IMR-90 (cell line): Measurements from ENCODE around the gene RXFP4. TPM values are rescaled to one million over a fixed set of nuclear protein-coding genes. Genes with fewer than 3 reads are reported as not detected.

Source experiments
- ATAC-seq: fragments of 200-7000 bp; cut with Tn5 transposase; 2 replicates; pipeline ENCODE4 v1.9.1; 2020; ENCODE audit warnings: low read depth, mild to moderate bottlenecking, moderate library complexity
- BruUV-seq: library from RNA; stranded (reverse); fragments of 400-500 nt; replicated peaks from 2 replicates; lab custom pipeline; 2021; lab: Mats Ljungman, UMichigan
- CTCF ChIA-PET: fragments of 300-600 bp; formaldehyde crosslinking; extraction: SDS; loops from one replicate; lab custom pipeline; 2021; ENCODE audit warnings: antibody characterized with exemption; lab: Yijun Ruan, JAX
- POLR2A ChIA-PET: fragments of 300-600 bp; sonication (Branson Sonifier 250); formaldehyde crosslinking; loops from one replicate; lab custom pipeline; 2022; ENCODE audit warnings: antibody characterized with exemption; ENCODE audit not compliant: unreplicated experiment; lab: Charles Lee
- DNase-seq: peaks from one replicate; pipeline ENCODE4 v3.0.0; 2013
- H2AFZ ChIP-seq: replicated peaks from 2 replicates; pipeline ENCODE3; 2013; ENCODE audit warnings: low read length, mild to moderate bottlenecking; ENCODE audit not compliant: poor library complexity
- H2AK5ac ChIP-seq: 2 replicates; pipeline ENCODE4 v1.6.1; 2013; ENCODE audit warnings: low read depth, low read length, inconsistent platforms
- H2AK9ac ChIP-seq: replicated peaks from 2 replicates; pipeline ENCODE3; 2013; ENCODE audit warnings: mild to moderate bottlenecking, low read depth, low read length, moderate library complexity; ENCODE audit not compliant: poor library complexity
- H2BK120ac ChIP-seq: 2 replicates; pipeline ENCODE4 v1.6.1; 2013; ENCODE audit warnings: low read depth, low read length, inconsistent platforms
- H2BK15ac ChIP-seq: 3 replicates; pipeline ENCODE4 v1.6.1; 2013; ENCODE audit warnings: low read depth, low read length, inconsistent platforms
- H2BK20ac ChIP-seq: 2 replicates; pipeline ENCODE4 v1.6.1; 2013; ENCODE audit warnings: low read depth, mild to moderate bottlenecking, inconsistent platforms, low read length, moderate library complexity
- H2BK5ac ChIP-seq: 2 replicates; pipeline ENCODE4 v1.6.1; 2013; ENCODE audit warnings: mild to moderate bottlenecking, low read depth, low read length, inconsistent platforms; ENCODE audit not compliant: poor library complexity, severe bottlenecking
- H3K14ac ChIP-seq: replicated peaks from 2 replicates; pipeline ENCODE4 v1.6.1; 2013; ENCODE audit warnings: low read depth, low read length, inconsistent platforms
- H3K18ac ChIP-seq: 2 replicates; pipeline ENCODE4 v1.6.1; 2013; ENCODE audit warnings: low read depth, low read length, control low read depth
- H3K23ac ChIP-seq: 2 replicates; pipeline ENCODE4 v1.6.1; 2013; ENCODE audit warnings: low read depth, low read length, inconsistent platforms
- H3K27ac ChIP-seq: 2 replicates; pipeline ENCODE4 v1.5.1; 2013; ENCODE audit warnings: mild to moderate bottlenecking, control low read depth, low read length; ENCODE audit not compliant: insufficient read depth
- H3K27me3 ChIP-seq: 2 replicates; pipeline ENCODE4 v1.6.1; 2013; ENCODE audit warnings: low read length; ENCODE audit not compliant: control insufficient read depth, insufficient read depth
- H3K36me3 ChIP-seq: 2 replicates; pipeline ENCODE4 v1.6.1; 2013; ENCODE audit warnings: low read length, mixed read lengths; ENCODE audit not compliant: control insufficient read depth, insufficient read depth
- H3K4ac ChIP-seq: 2 replicates; pipeline ENCODE4 v1.6.1; 2013; ENCODE audit warnings: low read depth, low read length, inconsistent platforms
- H3K4me1 ChIP-seq: 2 replicates; pipeline ENCODE4 v1.6.1; 2013; ENCODE audit warnings: low read length, mixed read lengths; ENCODE audit not compliant: control insufficient read depth, insufficient read depth
- H3K4me2 ChIP-seq: 2 replicates; pipeline ENCODE4 v1.6.1; 2013; ENCODE audit warnings: low read depth, mild to moderate bottlenecking, control low read depth, low read length, moderate library complexity
- H3K4me3 ChIP-seq: 2 replicates; pipeline ENCODE4 v1.5.1; 2013; ENCODE audit warnings: low read depth, mild to moderate bottlenecking, control low read depth, low read length, moderate library complexity; ENCODE audit not compliant: insufficient read depth
- H3K56ac ChIP-seq: 2 replicates; pipeline ENCODE4 v1.6.1; 2013; ENCODE audit warnings: low read length, inconsistent platforms; ENCODE audit not compliant: insufficient read depth; ENCODE audit errors: extremely low read depth
- H3K79me1 ChIP-seq, 2 experiments: 2 replicates each; pipeline ENCODE4 v1.6.1; 2013; ENCODE audit warnings: low read length in 2 of 2, inconsistent platforms in 1 of 2, low read depth in 1 of 2
- H3K9ac ChIP-seq: 2 replicates; pipeline ENCODE4 v1.6.1; 2013; ENCODE audit warnings: low read depth, low read length, control low read depth
- H3K9me1 ChIP-seq: 2 replicates; pipeline ENCODE4 v1.6.1; 2013; ENCODE audit warnings: low read length, inconsistent platforms; ENCODE audit not compliant: insufficient read depth
- H3K9me3 ChIP-seq: 2 replicates; pipeline ENCODE4 v1.6.1; 2013; ENCODE audit warnings: low read length; ENCODE audit not compliant: control insufficient read depth, insufficient read depth
- H4K20me1 ChIP-seq: 2 replicates; pipeline ENCODE4 v1.6.1; 2013; ENCODE audit warnings: low read length, inconsistent platforms; ENCODE audit not compliant: insufficient read depth
- H4K5ac ChIP-seq: 2 replicates; pipeline ENCODE4 v1.6.1; 2013; ENCODE audit warnings: mild to moderate bottlenecking, low read depth, low read length, control low read depth
- H4K8ac ChIP-seq, 2 experiments: 2 replicates each; pipeline ENCODE4 v1.6.1; 2013; ENCODE audit warnings: low read depth in 2 of 2, low read length in 2 of 2, control low read depth in 1 of 2, inconsistent platforms in 1 of 2
- H4K91ac ChIP-seq: 2 replicates; pipeline ENCODE4 v1.6.1; 2013; ENCODE audit warnings: low read depth, low read length, inconsistent platforms; ENCODE audit not compliant: insufficient read depth
- CEBPB ChIP-seq: IDR thresholded peaks from 2 replicates; pipeline ENCODE4 v1.6.1; 2012; ENCODE audit warnings: low read depth, low read length, improper control_type of control experiment
- MAZ ChIP-seq: IDR thresholded peaks from 2 replicates; pipeline ENCODE4 v1.6.1; 2012; ENCODE audit warnings: low read depth, mild to moderate bottlenecking, low read length, improper control_type of control experiment, moderate library complexity, borderline replicate concordance
- POLR2A ChIP-seq: IDR thresholded peaks from 2 replicates; pipeline ENCODE4 v1.6.1; 2012; ENCODE audit warnings: mild to moderate bottlenecking, low read depth, low read length
- RFX5 ChIP-seq: IDR thresholded peaks from 2 replicates; pipeline ENCODE4 v1.8.0; 2012; ENCODE audit warnings: low read depth, mild to moderate bottlenecking, low read length, moderate library complexity
- WGBS, 2 experiments: methylation state at CpG; one replicate each; pipeline versions ENCODE4 v1.1.5 to v1.1.7; 2013; ENCODE audit warnings: missing lambda C conversion rate in 2 of 2; ENCODE audit not compliant: insufficient read length in 1 of 2; ENCODE audit errors: extremely low coverage in 2 of 2; 5-methylcytosine and 5-hydroxymethylcytosine counted together
- dilution Hi-C: fragments of 300-500 bp; cut with HindIII; formaldehyde crosslinking; loops from one replicate; pipeline ENCODE4 v1.14.3; 2018; ENCODE audit warnings: low sequenced_read_pairs; ENCODE audit not compliant: unreplicated experiment
- in situ Hi-C: fragments of 300-500 bp; cut with MboI; formaldehyde crosslinking; loops from 3 replicates; pipeline ENCODE4 v1.14.3; 2019; ENCODE audit warnings: low sequenced_read_pairs, inconsistent platforms, mixed read lengths
- intact Hi-C: fragments of 100-400 bp; cut with micrococcal nuclease; formaldehyde crosslinking; loops from 2 replicates; pipeline ENCODE4 v1.10.0; 2022
- polyA plus RNA-seq, 3 experiments: library from polyadenylated mRNA; depleted of rRNA; stranded (reverse); fragments of >200 nt; gene quantifications; 2 replicates each; pipeline ENCODE4 v1.2.3, GENCODE V29; 2012; ENCODE audit warnings: low replicate concordance in 1 of 3
- total RNA-seq: library from RNA; depleted of rRNA; stranded (reverse); fragments of >200 nt; gene quantifications from 2 replicates; pipeline ENCODE4 v1.2.3, GENCODE V29; 2012

The RXFP4 gene
- total and polyA plus RNA-seq, 2 of the 4 experiments (the other 2 are of a cell fraction), result not detected

- peak overlapping the region; percentile 99 for H3K27ac ChIP-seq
- peak overlapping the region; percentile 95 for H3K23ac ChIP-seq
- H3K9ac ChIP-seq, result peak overlapping the region; percentile 87
- peak overlapping the region; percentile 92 for H3K4ac ChIP-seq
- H4K5ac ChIP-seq, result peak overlapping the region; percentile 72
- peak overlapping the region; percentile 98 for H3K14ac ChIP-seq
- peak overlapping the region; percentile 95 for H2AK5ac ChIP-seq
- peak overlapping the region; percentile 54; the same call in 2 of the 3 replicates for H2BK15ac ChIP-seq
- dilution Hi-C loops (no loop called here), intact Hi-C loops (loop anchor here (5.0 kb wide), 1 partner anchor 37 kb away; the partner anchor contains the start of gene RXFP4), in situ Hi-C loops (no loop called here)
- peaks cover 51% of the 10 kb centered on the region for H3K4me1 ChIP-seq
- H3K9me1 ChIP-seq, result peaks cover 34% of the 10 kb centered on the region
- H2BK5ac ChIP-seq, result peak overlapping the region; percentile 93
- no peaks in the 10 kb centered on the region for H3K27me3 ChIP-seq
- peak overlapping the region; percentile 85 for H3K4me2 ChIP-seq
- peak overlapping the region; percentile 95 for H2AK9ac ChIP-seq
- H4K91ac ChIP-seq, result peak overlapping the region; percentile 98
- ATAC-seq (no peak), DNase-seq (no peak)
- peak overlapping the region; percentile 79 for H2AFZ ChIP-seq
- POLR2A ChIA-PET, result no interaction called here
- H4K8ac ChIP-seq, result peak overlapping the region; percentile 63 to 70
- H3K4me3 ChIP-seq, result peak overlapping the region; percentile 94
- CTCF ChIA-PET, result interaction anchor here (0.5 to 1.0 kb wide), 2 partner anchors 11 to 725 kb away, joined by 3 to 4 read pairs; partner anchors contain the start of gene ENTREP3
- peaks cover 29% of the 10 kb centered on the region for H4K20me1 ChIP-seq
- no peaks in the 10 kb centered on the region for H3K9me3 ChIP-seq
- peak overlapping the region; percentile 67 for H2BK20ac ChIP-seq
- peaks cover 4% of the 10 kb centered on the region; the same call in 1 of the 2 replicates for H3K36me3 ChIP-seq
- H2BK120ac ChIP-seq, result peak overlapping the region; percentile 98
- peaks cover 10 to 77% of the 10 kb centered on the region in 2 experiments; a peak in 3 of 4 replicates for H3K79me1 ChIP-seq
- WGBS, 2 experiments, result no CpG with 5 or more reads among the region's 4 CpGs
- H3K18ac ChIP-seq, result peak overlapping the region; percentile 83
- BruUV-seq, result no TSS peak
- H3K56ac ChIP-seq, result peak overlapping the region; percentile 98
- TF ChIP-seq MAZ, result no peak
- no peak for TF ChIP-seq RFX5
- no peak for TF ChIP-seq POLR2A
- TF ChIP-seq CEBPB, result no peak
These were observed 38.3 kb downstream of the RXFP4 start for GRCh38 chr1:155979597-155980343.
